KOPT-K1 (cell line): ENCODE data around the gene MUTYH.
A peak's percentile ranks its signal among the peaks of the same experiment; 100 is the strongest.
"Not testable (repeated sequence)": the region's sequence is repeated elsewhere in the genome, so short reads cannot be mapped to it uniquely, and the experiment has no call there.

Experiments
- H3K27ac ChIP-seq: fragments of 200-600 bp; sonication (generic); 2 replicates; pipeline ENCODE4 v1.5.1; 2016; ENCODE audit warnings: antibody characterized with exemption, mild to moderate bottlenecking, low read depth, low read length; ENCODE audit not compliant: poor library complexity, severe bottlenecking
- H3K36me3 ChIP-seq: fragments of 200-600 bp; sonication (generic); 2 replicates; pipeline ENCODE4 v1.5.1; 2017; ENCODE audit warnings: antibody characterized with exemption, mild to moderate bottlenecking, low read length, moderate library complexity; ENCODE audit not compliant: insufficient read depth
- H3K9me3 ChIP-seq: fragments of 200-600 bp; sonication (generic); 2 replicates; pipeline ENCODE4 v1.5.1; 2017; ENCODE audit warnings: antibody characterized with exemption, low read length, mild to moderate bottlenecking; ENCODE audit not compliant: insufficient read depth, poor library complexity, severe bottlenecking

The MUTYH gene

DNA sequence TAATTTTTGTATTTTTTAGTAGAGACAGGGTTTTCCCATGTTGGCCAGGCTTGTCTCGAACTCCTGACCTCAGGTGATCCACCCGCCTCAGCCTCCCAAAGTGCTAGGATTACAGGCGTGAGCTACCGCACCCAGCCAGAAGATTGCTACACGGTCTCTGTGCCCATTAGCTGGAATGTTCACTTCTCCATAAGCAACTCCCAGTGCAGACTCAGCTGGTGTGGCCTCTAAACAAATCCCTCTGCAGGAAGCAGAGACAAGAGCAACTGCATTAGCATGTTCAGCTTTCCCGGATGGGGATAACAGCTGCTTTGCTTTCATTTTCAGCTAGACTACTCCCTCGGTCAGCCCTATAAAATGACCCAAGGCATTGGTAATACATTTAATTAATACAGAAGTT, 20.7 kb upstream of the MUTYH start:
- H3K27ac ChIP-seq, H3K36me3 ChIP-seq, H3K9me3 ChIP-seq: not testable (repeated sequence)

- Histone ChIP-seq H3K9me3 (no peaks in the 10 kb centered on the region), H3K36me3 (no peaks in the 10 kb centered on the region), H3K27ac (no peak overlapping the region)
Observed at GRCh38 chr1:45359882-45360513, 19.8 kb upstream of the MUTYH start.

GRCh38 chr1:45356186-45356585, 15.9 kb upstream of the MUTYH start:
- no peaks in the 10 kb centered on the region for H3K36me3 ChIP-seq
- no peak overlapping the region for H3K27ac ChIP-seq
- no peaks in the 10 kb centered on the region for H3K9me3 ChIP-seq

DNA sequence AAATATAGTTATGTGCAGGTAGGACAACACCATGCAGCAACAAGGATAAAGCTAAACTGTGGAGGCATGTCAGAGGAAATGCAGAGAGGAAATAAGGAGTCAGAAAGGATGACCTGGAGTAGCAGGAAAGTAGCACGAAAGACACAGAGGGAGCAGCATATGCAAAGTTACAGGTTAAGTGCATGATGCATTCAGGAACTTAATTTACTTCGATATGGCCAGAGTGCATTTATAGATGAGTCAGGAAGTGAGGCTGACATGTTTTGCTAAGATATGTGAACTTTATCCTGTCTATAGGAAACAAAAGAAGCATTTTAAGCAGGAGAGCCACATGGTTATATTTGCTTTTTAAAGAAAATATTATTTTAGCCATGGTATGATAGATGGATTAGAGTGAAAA, 15.4 kb upstream of the MUTYH start:
- H3K9me3 ChIP-seq: no peaks in the 10 kb centered on the region
- no peak overlapping the region for H3K27ac ChIP-seq
- H3K36me3 ChIP-seq: no peaks in the 10 kb centered on the region

- H3K36me3 ChIP-seq: no peaks in the 10 kb centered on the region
- H3K27ac ChIP-seq: no peak overlapping the region
- H3K9me3 ChIP-seq: no peaks in the 10 kb centered on the region
Observed at GRCh38 chr1:45354838-45355237, 14.6 kb upstream of the MUTYH start.

DNA sequence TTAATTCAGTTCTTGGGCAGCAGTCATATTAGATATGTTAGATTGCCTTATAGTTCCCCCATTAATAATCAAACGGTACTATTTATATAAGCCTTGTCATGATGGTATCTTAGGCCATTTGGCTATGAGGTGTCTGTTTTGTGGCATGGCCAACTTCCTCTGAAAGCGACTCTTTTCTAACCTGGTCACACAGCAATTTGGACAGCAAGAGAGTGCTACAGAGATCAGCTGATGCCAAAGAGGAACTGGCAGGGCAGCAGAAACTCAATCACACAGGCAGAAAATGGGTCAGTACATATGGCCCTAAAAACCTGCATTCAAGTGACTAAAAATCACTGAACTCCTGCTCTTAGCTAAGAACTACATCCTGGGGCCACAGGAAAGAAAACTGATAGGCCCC, 13.4 kb upstream of the MUTYH start:
- Histone ChIP-seq H3K9me3 (no peaks in the 10 kb centered on the region), H3K27ac (no peak overlapping the region), H3K36me3 (no peaks in the 10 kb centered on the region)

DNA sequence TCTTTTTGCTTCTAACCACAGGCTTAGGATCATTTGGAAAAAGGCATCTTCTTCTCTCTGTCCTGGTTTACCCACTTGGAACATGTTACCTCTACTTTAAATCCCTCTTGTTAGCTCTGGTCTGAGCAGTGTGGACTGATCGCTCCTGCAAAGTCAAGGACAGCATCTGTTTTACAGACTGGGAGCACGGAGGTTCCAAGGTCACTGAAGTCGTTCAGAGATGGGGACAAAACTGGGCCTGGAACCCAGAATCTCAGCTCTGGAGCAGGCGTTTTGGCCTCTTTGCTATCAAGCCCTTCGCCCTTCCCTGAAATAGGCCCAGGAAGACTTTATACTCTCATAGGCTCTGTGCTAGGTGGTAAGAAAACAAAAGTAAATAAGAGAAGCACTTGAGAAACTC, 11.3 kb upstream of the MUTYH start:
- Histone ChIP-seq H3K27ac (no peak overlapping the region), H3K9me3 (no peaks in the 10 kb centered on the region), H3K36me3 (peaks cover 7% of the 10 kb centered on the region; the same call in 1 of the 2 replicates)

GRCh38 chr1:45348966-45349677, 8.9 kb upstream of the MUTYH start:
- Histone ChIP-seq H3K36me3 (peaks cover 30% of the 10 kb centered on the region), H3K9me3 (no peaks in the 10 kb centered on the region), H3K27ac (no peak overlapping the region)

DNA sequence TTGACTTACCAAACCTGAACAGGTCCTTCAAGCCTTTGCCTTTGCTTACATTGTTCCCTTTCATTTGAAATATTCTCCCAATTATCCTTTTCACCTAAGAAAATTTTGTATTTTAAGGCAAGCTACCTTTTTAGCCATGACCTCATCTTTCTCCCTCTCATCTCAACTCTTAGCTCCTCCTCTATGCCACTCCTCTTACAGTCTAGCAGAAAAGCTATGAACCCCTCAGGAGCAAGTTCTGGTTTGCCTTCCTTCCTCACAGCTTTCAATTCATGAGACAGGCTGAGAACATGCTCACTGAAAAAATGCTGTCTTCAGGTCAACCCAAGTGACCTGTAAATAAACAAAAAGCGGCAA, 8.3 kb upstream of the MUTYH start:
- no peak overlapping the region for H3K27ac ChIP-seq
- H3K36me3 ChIP-seq: peaks cover 36% of the 10 kb centered on the region
- no peaks in the 10 kb centered on the region for H3K9me3 ChIP-seq

DNA sequence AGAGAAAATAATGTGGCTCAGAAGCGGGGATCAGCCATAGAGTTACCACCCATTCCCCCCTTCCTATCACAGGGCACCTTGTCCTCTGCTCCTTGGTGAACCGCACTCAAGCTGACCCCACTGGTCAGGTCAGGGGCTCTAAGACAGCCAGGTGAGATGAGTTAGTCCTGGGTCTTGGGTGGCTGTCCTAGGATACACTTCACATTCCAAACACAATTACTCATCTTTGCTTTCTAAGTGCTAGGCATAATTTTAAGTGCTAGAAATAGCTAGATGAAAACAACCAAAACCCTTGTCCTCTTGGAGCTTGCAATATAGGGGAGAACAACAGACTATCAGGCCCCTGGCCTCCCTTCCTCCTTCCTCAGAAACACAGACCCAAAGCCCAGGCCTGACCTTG, 7.8 kb upstream of the MUTYH start:
- Histone ChIP-seq H3K27ac (no peak overlapping the region), H3K36me3 (peaks cover 41% of the 10 kb centered on the region), H3K9me3 (no peaks in the 10 kb centered on the region)

GRCh38 chr1:45346473-45346872, 6.2 kb upstream of the MUTYH start:
- Histone ChIP-seq H3K27ac (no peak overlapping the region), H3K36me3 (peaks cover 57% of the 10 kb centered on the region), H3K9me3 (no peaks in the 10 kb centered on the region)

- Histone ChIP-seq H3K36me3 (peaks cover 60% of the 10 kb centered on the region), H3K9me3 (no peaks in the 10 kb centered on the region), H3K27ac (no peak overlapping the region)
Observed at GRCh38 chr1:45345014-45345413, 4.8 kb upstream of the MUTYH start.

- Histone ChIP-seq H3K27ac (no peak overlapping the region), H3K9me3 (no peaks in the 10 kb centered on the region), H3K36me3 (peaks cover 60% of the 10 kb centered on the region)
Observed at GRCh38 chr1:45344499-45344898, 4.3 kb upstream of the MUTYH start.

GRCh38 chr1:45340816-45341466, 701 bp upstream of the MUTYH start:
- peak overlapping the region; percentile 96 for H3K27ac ChIP-seq
- H3K9me3 ChIP-seq: no peaks in the 10 kb centered on the region
- H3K36me3 ChIP-seq: peaks cover 56% of the 10 kb centered on the region

GRCh38 chr1:45337630-45338325, 2.5 kb downstream of the MUTYH start:
- Histone ChIP-seq H3K36me3 (peaks cover 44% of the 10 kb centered on the region), H3K9me3 (no peaks in the 10 kb centered on the region), H3K27ac (no peak overlapping the region)
